ENCODE results near the gene HOATZ. TPM values are rescaled to one million over a fixed set of nuclear protein-coding genes. Genes with fewer than 3 reads are reported as not detected.

The HOATZ gene
- total and polyA plus RNA-seq, 2 donors from 2014 or later: not detected

GRCh38 chr11:111554532-111554931 lies 40.0 kb downstream of the HOATZ start:
- Histone ChIP-seq H3K27me3 (ENCODE audit: control insufficient read depth, insufficient read depth, low read length) (no peaks in the 10 kb centered on the region), H3K9me3 (ENCODE audit: control insufficient read depth in 2 of 3, insufficient read depth in 1 of 3, low read length in 3 of 3) (peaks cover 0 to 6% (median 0%) of the 10 kb centered on the region in 3 donors), H3K27ac (ENCODE audit: low read depth in 2 of 2, low read length in 2 of 2) (no peak overlapping the region), H3K36me3 (ENCODE audit: control insufficient read depth in 2 of 3, insufficient read depth in 3 of 3, low read length in 3 of 3) (no peaks in the 10 kb centered on the region), H3K4me1 (ENCODE audit: control insufficient read depth in 2 of 3, insufficient read depth in 2 of 3, low read depth in 1 of 3, low read length in 3 of 3) (no peaks in the 10 kb centered on the region), H3K4me3 (ENCODE audit: low read length in 3 of 3) (no peak overlapping the region), H3K9ac (ENCODE audit: low read length in 3 of 3) (no peak overlapping the region)
- DNase-seq: no peak
- TF ChIP-seq CTCF (IDR thresholded peaks at IDR 0.05; ENCODE audit: borderline replicate concordance, extremely low read depth, insufficient read depth): no peak
- intact Hi-C loops (cut with DNase I): no loop called here
- FAIRE-seq: no peak

- H3K36me3 ChIP-seq (ENCODE audit: control insufficient read depth in 2 of 3, insufficient read depth in 3 of 3, low read length in 3 of 3): no peaks in the 10 kb centered on the region
- peaks cover 0 to 6% (median 0%) of the 10 kb centered on the region in 3 donors for H3K9me3 ChIP-seq (ENCODE audit: control insufficient read depth in 2 of 3, insufficient read depth in 1 of 3, low read length in 3 of 3)
- no peaks in the 10 kb centered on the region for H3K4me1 ChIP-seq (ENCODE audit: control insufficient read depth in 2 of 3, insufficient read depth in 2 of 3, low read depth in 1 of 3, low read length in 3 of 3)
- no peak overlapping the region for H3K27ac ChIP-seq (ENCODE audit: low read depth in 2 of 2, low read length in 2 of 2)
- intact Hi-C loops (cut with DNase I): no loop called here
- no peak overlapping the region for H3K4me3 ChIP-seq (ENCODE audit: low read length in 3 of 3)
- no peak overlapping the region for H3K9ac ChIP-seq (ENCODE audit: low read length in 3 of 3)
- FAIRE-seq (no peak), DNase-seq (no peak)
- no peak for TF ChIP-seq CTCF (IDR thresholded peaks at IDR 0.05; ENCODE audit: borderline replicate concordance, extremely low read depth, insufficient read depth)
- no peaks in the 10 kb centered on the region for H3K27me3 ChIP-seq (ENCODE audit: control insufficient read depth, insufficient read depth, low read length)
Measured at GRCh38 chr11:111555255-111555654, 40.7 kb downstream of the HOATZ start.

- H3K9ac ChIP-seq (ENCODE audit: low read length in 3 of 3): no peak overlapping the region
Measured at GRCh38 chr11:111557425-111558111, 43.0 kb downstream of the HOATZ start.

More at GRCh38 chr11:111557425-111558111, 43.0 kb downstream of the HOATZ start:
- DNase-seq (no peak), FAIRE-seq (no peak)
- no peak overlapping the region for H3K4me3 ChIP-seq (ENCODE audit: low read length in 3 of 3)
- no peaks in the 10 kb centered on the region for H3K27me3 ChIP-seq (ENCODE audit: control insufficient read depth, insufficient read depth, low read length)
- H3K4me1 ChIP-seq (ENCODE audit: control insufficient read depth in 2 of 3, insufficient read depth in 2 of 3, low read depth in 1 of 3, low read length in 3 of 3): no peaks in the 10 kb centered on the region
- intact Hi-C loops (cut with DNase I): no loop called here
- H3K9me3 ChIP-seq (ENCODE audit: control insufficient read depth in 2 of 3, insufficient read depth in 1 of 3, low read length in 3 of 3): peaks cover 0 to 6% (median 0%) of the 10 kb centered on the region in 3 donors
- no peak for TF ChIP-seq CTCF (IDR thresholded peaks at IDR 0.05; ENCODE audit: borderline replicate concordance, extremely low read depth, insufficient read depth)
- no peaks in the 10 kb centered on the region for H3K36me3 ChIP-seq (ENCODE audit: control insufficient read depth in 2 of 3, insufficient read depth in 3 of 3, low read length in 3 of 3)
- no peak overlapping the region for H3K27ac ChIP-seq (ENCODE audit: low read depth in 2 of 2, low read length in 2 of 2)

Data from kidney (tissue), 14 donors.